ENCODE measurements around the gene CCL26.

The CCL26 gene

DNA sequence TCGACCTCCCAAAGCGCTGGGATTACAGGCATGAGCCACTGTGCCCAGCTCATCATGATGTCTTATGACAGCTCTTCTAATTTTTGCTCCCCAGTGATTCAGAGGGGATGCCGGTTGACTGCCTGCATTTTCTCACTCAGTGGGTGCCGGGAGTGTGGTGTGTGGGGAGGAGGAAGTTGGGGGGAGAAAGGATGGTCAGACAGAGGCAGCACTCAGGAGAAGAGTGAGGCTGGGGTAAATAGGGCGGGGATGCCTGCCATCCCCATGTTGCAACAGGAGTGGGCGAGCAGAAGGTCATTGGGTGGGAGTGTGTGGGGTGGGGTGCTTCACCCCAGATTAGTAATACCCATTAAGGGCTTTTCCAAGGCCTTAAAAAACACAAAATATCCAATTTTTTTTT is 45.1 kb upstream of the CCL26 start:
- peak overlapping the region in 1 of 2 experiments; percentile 8 for H3K14ac ChIP-seq (ENCODE audit: low read length in 2 of 2)
- H3K4me3 ChIP-seq (ENCODE audit: insufficient read depth in 1 of 2, low read depth in 1 of 2, low read length in 2 of 2) = no peak overlapping the region
- H3K18ac ChIP-seq (ENCODE audit: low read depth in 1 of 2, low read length in 2 of 2) = no peak overlapping the region
- H3K4ac ChIP-seq (ENCODE audit: low read depth in 1 of 2, low read length in 2 of 2) = no peak overlapping the region
- no peak overlapping the region for H3K9ac ChIP-seq (ENCODE audit: low read length)
- peaks cover 4% of the 10 kb centered on the region for H3K4me1 ChIP-seq (ENCODE audit: control insufficient read depth, insufficient read depth, low read depth, low read length)
- no peak overlapping the region for H2BK12ac ChIP-seq (ENCODE audit: low read length in 2 of 2)
- no peak overlapping the region for H3K23ac ChIP-seq (ENCODE audit: low read length in 2 of 2)
- no peaks in the 10 kb centered on the region for H3K79me1 ChIP-seq (replicated peaks; ENCODE audit: low read length, poor library complexity, severe bottlenecking)
- no peak overlapping the region for H2BK120ac ChIP-seq (ENCODE audit: low read depth, low read length)
- no peak overlapping the region for H2BK15ac ChIP-seq (ENCODE audit: low read depth, poor library complexity, severe bottlenecking)
- H3K27ac ChIP-seq (ENCODE audit: low read length, poor library complexity, severe bottlenecking) = no peak overlapping the region
- WGBS = 88% methylated on average over 4 of the region's 6 CpGs
- H4K91ac ChIP-seq (ENCODE audit: low read length) = no peak overlapping the region
- H3K36me3 ChIP-seq (ENCODE audit: control insufficient read depth in 1 of 2, insufficient read depth in 2 of 2, low read depth in 1 of 2, low read length in 2 of 2) = no peaks in the 10 kb centered on the region
- H4K8ac ChIP-seq (ENCODE audit: low read length) = no peak overlapping the region
- no peak overlapping the region for H3K4me2 ChIP-seq (ENCODE audit: low read length, poor library complexity, severe bottlenecking)
- no peak overlapping the region for H2AFZ ChIP-seq (ENCODE audit: low read depth, low read length)
- H3K27me3 ChIP-seq (ENCODE audit: control insufficient read depth in 1 of 2, insufficient read depth in 1 of 2, low read length in 2 of 2) = peaks cover 25 to 32% of the 10 kb centered on the region in 2 experiments
- no peak overlapping the region for H2AK5ac ChIP-seq (ENCODE audit: low read length, severe bottlenecking)
- no peaks in the 10 kb centered on the region for H3K9me3 ChIP-seq (ENCODE audit: control insufficient read depth, low read length)
- H2BK5ac ChIP-seq (ENCODE audit: low read depth, low read length, poor library complexity, severe bottlenecking) = no peak overlapping the region
- DNase-seq = no peak

GRCh38 chr7:75815418-75816064 is 43.5 kb upstream of the CCL26 start:
- Histone ChIP-seq H3K4me1 (ENCODE audit: control insufficient read depth, insufficient read depth, low read depth, low read length) (peaks cover 4% of the 10 kb centered on the region), H3K27ac (ENCODE audit: low read length, poor library complexity, severe bottlenecking) (no peak overlapping the region), H4K8ac (ENCODE audit: low read length) (no peak overlapping the region), H3K9ac (ENCODE audit: low read length) (no peak overlapping the region), H2BK120ac (ENCODE audit: low read depth, low read length) (no peak overlapping the region), H3K4ac (ENCODE audit: low read depth in 1 of 2, low read length in 2 of 2) (no peak overlapping the region), H3K14ac (ENCODE audit: low read length in 2 of 2) (no peak overlapping the region), H3K36me3 (ENCODE audit: control insufficient read depth in 1 of 2, insufficient read depth in 2 of 2, low read depth in 1 of 2, low read length in 2 of 2) (no peaks in the 10 kb centered on the region), H3K27me3 (ENCODE audit: control insufficient read depth in 1 of 2, insufficient read depth in 1 of 2, low read length in 2 of 2) (peaks cover 23 to 24% of the 10 kb centered on the region in 2 experiments), H2BK5ac (ENCODE audit: low read depth, low read length, poor library complexity, severe bottlenecking) (no peak overlapping the region), H2AK5ac (ENCODE audit: low read length, severe bottlenecking) (no peak overlapping the region), H3K79me1 (replicated peaks; ENCODE audit: low read length, poor library complexity, severe bottlenecking) (no peaks in the 10 kb centered on the region), H4K91ac (ENCODE audit: low read length) (no peak overlapping the region), H2BK12ac (ENCODE audit: low read length in 2 of 2) (no peak overlapping the region), H3K9me3 (ENCODE audit: control insufficient read depth, low read length) (no peaks in the 10 kb centered on the region), H3K4me2 (ENCODE audit: low read length, poor library complexity, severe bottlenecking) (no peak overlapping the region), H2BK15ac (ENCODE audit: low read depth, poor library complexity, severe bottlenecking) (no peak overlapping the region), H2AFZ (ENCODE audit: low read depth, low read length) (no peak overlapping the region), H3K18ac (ENCODE audit: low read depth in 1 of 2, low read length in 2 of 2) (no peak overlapping the region), H3K23ac (ENCODE audit: low read length in 2 of 2) (no peak overlapping the region), H3K4me3 (ENCODE audit: insufficient read depth in 1 of 2, low read depth in 1 of 2, low read length in 2 of 2) (no peak overlapping the region)
- no peak for DNase-seq
- 88% methylated on average over 8 of the region's 10 CpGs for WGBS

DNA sequence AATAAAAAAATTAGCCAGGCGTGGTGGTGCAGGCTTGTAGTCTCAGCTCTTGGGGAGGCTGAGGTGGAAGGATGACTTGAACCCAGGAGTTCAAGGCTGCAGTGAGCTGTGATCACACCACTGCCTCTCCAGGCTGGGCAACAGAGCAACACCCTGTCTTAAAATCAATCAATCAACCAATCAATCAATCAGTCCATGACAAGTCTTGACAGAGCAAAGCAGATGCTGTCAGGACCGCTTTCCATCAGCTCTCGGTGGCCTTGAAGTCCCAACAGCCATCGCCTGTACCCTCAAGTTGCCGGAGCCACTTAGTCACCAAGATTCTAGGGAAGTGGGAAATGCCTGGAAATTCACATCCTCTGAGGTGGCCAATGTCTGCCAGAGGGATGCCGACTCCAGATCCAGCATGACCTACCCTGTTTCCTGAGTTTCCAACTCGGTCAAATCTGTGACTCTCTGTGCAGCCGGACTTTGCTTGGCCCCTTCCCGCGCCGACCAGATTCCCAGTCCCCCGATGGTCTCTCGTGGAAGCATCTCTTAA is 42.5 kb upstream of the CCL26 start:
- peak; percentile 13 for DNase-seq
- Histone ChIP-seq H3K27ac (ENCODE audit: low read length, poor library complexity, severe bottlenecking) (no peak overlapping the region), H2BK12ac (ENCODE audit: low read length in 2 of 2) (no peak overlapping the region), H3K36me3 (ENCODE audit: control insufficient read depth in 1 of 2, insufficient read depth in 2 of 2, low read depth in 1 of 2, low read length in 2 of 2) (no peaks in the 10 kb centered on the region), H2AFZ (ENCODE audit: low read depth, low read length) (no peak overlapping the region), H2AK5ac (ENCODE audit: low read length, severe bottlenecking) (no peak overlapping the region), H3K4ac (ENCODE audit: low read depth in 1 of 2, low read length in 2 of 2) (no peak overlapping the region), H3K9me3 (ENCODE audit: control insufficient read depth, low read length) (no peaks in the 10 kb centered on the region), H3K4me2 (ENCODE audit: low read length, poor library complexity, severe bottlenecking) (no peak overlapping the region), H3K4me1 (ENCODE audit: control insufficient read depth, insufficient read depth, low read depth, low read length) (peaks cover 4% of the 10 kb centered on the region), H2BK5ac (ENCODE audit: low read depth, low read length, poor library complexity, severe bottlenecking) (no peak overlapping the region), H4K8ac (ENCODE audit: low read length) (peak overlapping the region; percentile 80), H3K27me3 (ENCODE audit: control insufficient read depth in 1 of 2, insufficient read depth in 1 of 2, low read length in 2 of 2) (peaks cover 23 to 24% of the 10 kb centered on the region in 2 experiments), H2BK15ac (ENCODE audit: low read depth, poor library complexity, severe bottlenecking) (peak overlapping the region; percentile 23), H3K18ac (ENCODE audit: low read depth in 1 of 2, low read length in 2 of 2) (no peak overlapping the region), H3K79me1 (replicated peaks; ENCODE audit: low read length, poor library complexity, severe bottlenecking) (no peaks in the 10 kb centered on the region), H3K14ac (ENCODE audit: low read length in 2 of 2) (no peak overlapping the region), H3K4me3 (ENCODE audit: insufficient read depth in 1 of 2, low read depth in 1 of 2, low read length in 2 of 2) (no peak overlapping the region), H4K91ac (ENCODE audit: low read length) (no peak overlapping the region), H3K9ac (ENCODE audit: low read length) (no peak overlapping the region), H2BK120ac (ENCODE audit: low read depth, low read length) (no peak overlapping the region), H3K23ac (ENCODE audit: low read length in 2 of 2) (no peak overlapping the region)
- 82% methylated on average over 13 of the region's 13 CpGs for WGBS

- H2AFZ ChIP-seq (ENCODE audit: low read depth, low read length) = no peak within 1 kb of the TSS
- no peak within 1 kb of the TSS for H3K9ac ChIP-seq (ENCODE audit: low read length)
- no peak for DNase-seq
Observed at GRCh38 chr7:75813781-75814236, 41.8 kb upstream of the CCL26 start, which contains the start of gene CCL24. CCL24 (minus strand) TSS chr7:75813806; CDS start chr7:75813715, 91 bp downstream.

More at GRCh38 chr7:75813781-75814236, 41.8 kb upstream of the CCL26 start, which contains the start of gene CCL24:
- no peak within 1 kb of the TSS for H3K27ac ChIP-seq (ENCODE audit: low read length, poor library complexity, severe bottlenecking)
- H3K4me1 ChIP-seq (ENCODE audit: control insufficient read depth, insufficient read depth, low read depth, low read length) = peaks cover 4% of the 10 kb centered on the region
- H3K14ac ChIP-seq (ENCODE audit: low read length in 2 of 2) = peak within 1 kb of the TSS in 1 of 2 experiments; percentile 4
- no peak within 1 kb of the TSS for H3K18ac ChIP-seq (ENCODE audit: low read depth in 1 of 2, low read length in 2 of 2)
- no peaks in the 10 kb centered on the region for H3K36me3 ChIP-seq (ENCODE audit: control insufficient read depth in 1 of 2, insufficient read depth in 2 of 2, low read depth in 1 of 2, low read length in 2 of 2)
- H2BK12ac ChIP-seq (ENCODE audit: low read length in 2 of 2) = no peak within 1 kb of the TSS
- H3K4ac ChIP-seq (ENCODE audit: low read depth in 1 of 2, low read length in 2 of 2) = no peak within 1 kb of the TSS
- no peaks in the 10 kb centered on the region for H3K79me1 ChIP-seq (replicated peaks; ENCODE audit: low read length, poor library complexity, severe bottlenecking)
- no peak within 1 kb of the TSS for H2AK5ac ChIP-seq (ENCODE audit: low read length, severe bottlenecking)
- H3K4me3 ChIP-seq (ENCODE audit: insufficient read depth in 1 of 2, low read depth in 1 of 2, low read length in 2 of 2) = no peak within 1 kb of the TSS
- H3K9me3 ChIP-seq (ENCODE audit: control insufficient read depth, low read length) = no peaks in the 10 kb centered on the region
- no peak within 1 kb of the TSS for H2BK15ac ChIP-seq (ENCODE audit: low read depth, poor library complexity, severe bottlenecking)
- H2BK120ac ChIP-seq (ENCODE audit: low read depth, low read length) = no peak within 1 kb of the TSS
- no peak within 1 kb of the TSS for H4K91ac ChIP-seq (ENCODE audit: low read length)
- no peak within 1 kb of the TSS for H2BK5ac ChIP-seq (ENCODE audit: low read depth, low read length, poor library complexity, severe bottlenecking)
- peak within 1 kb of the TSS; percentile 80 for H4K8ac ChIP-seq (ENCODE audit: low read length)
- H3K27me3 ChIP-seq (ENCODE audit: control insufficient read depth in 1 of 2, insufficient read depth in 1 of 2, low read length in 2 of 2) = peaks cover 23 to 24% of the 10 kb centered on the region in 2 experiments
- H3K4me2 ChIP-seq (ENCODE audit: low read length, poor library complexity, severe bottlenecking) = no peak within 1 kb of the TSS
- H3K23ac ChIP-seq (ENCODE audit: low read length in 2 of 2) = no peak within 1 kb of the TSS
- WGBS = 87% methylated on average over 6 of the region's 7 CpGs
